ENCODE results near the gene MFGE8. TPM values are rescaled to one million over a fixed set of nuclear protein-coding genes. Genes with fewer than 3 reads are reported as not detected.

MFGE8 gene
- total and polyA plus RNA-seq, 8 donors, result 6.1 to 34.5 (median 23.8) TPM

GRCh38 chr15:88852476-88852875 lies 60.7 kb downstream of the MFGE8 start:
- intact Hi-C loops (cut with DNase I), result no loop called here
- no peaks in the 10 kb centered on the region for H3K4me1 ChIP-seq
- H3K36me3 ChIP-seq, result no peaks in the 10 kb centered on the region
- no peak for TF ChIP-seq CTCF (IDR thresholded peaks at IDR 0.05)
- no peak overlapping the region for H3K4me3 ChIP-seq
- DNase-seq (no peak), ATAC-seq (no peak), FAIRE-seq (no peak)
- no peaks in the 10 kb centered on the region for H3K27me3 ChIP-seq
- H3K9me3 ChIP-seq, result no peaks in the 10 kb centered on the region
- H3K27ac ChIP-seq, result no peak overlapping the region

GRCh38 chr15:88849376-88850072 lies 63.7 kb downstream of the MFGE8 start:
- intact Hi-C loops (cut with DNase I), result no loop called here
- FAIRE-seq (no peak), ATAC-seq (no peak), DNase-seq (no peak)
- Histone ChIP-seq H3K36me3 (no peaks in the 10 kb centered on the region), H3K27me3 (no peaks in the 10 kb centered on the region), H3K4me1 (no peaks in the 10 kb centered on the region), H3K27ac (no peak overlapping the region), H3K9me3 (no peaks in the 10 kb centered on the region), H3K4me3 (no peak overlapping the region)
- no peak for TF ChIP-seq CTCF (IDR thresholded peaks at IDR 0.05)
- 79 to 80% methylated on average over 22 of the region's 22 CpGs for WGBS, 2 donors

Other genes with a start within 250 kb of the MFGE8 start
- under 1 TPM in 5 of 6 donors, not detected in 1; 0.04 to 0.31 (median 0.14) TPM for gene ACAN, start 109.9 kb downstream of the MFGE8 start, total RNA-seq
- gene ACAN, start 109.9 kb downstream of the MFGE8 start, polyA plus RNA-seq, result 1 to 10 TPM in 1 of 2 donors, under 1 TPM in 1; 0.92 to 5.7 TPM
- gene HAPLN3, start 17.8 kb downstream of the MFGE8 start, total RNA-seq, result 1 to 10 TPM in 4 of 6 donors, under 1 TPM in 2; 0.32 to 3.7 (median 1.3) TPM
- gene HAPLN3, start 17.8 kb downstream of the MFGE8 start, polyA plus RNA-seq, result 1 to 10 TPM; 2.7 to 3.1 TPM
- gene ABHD2, start 175.1 kb upstream of the MFGE8 start, total RNA-seq, result 100 to 1,000 TPM; 104 to 151 (median 132) TPM
- gene ABHD2, start 175.1 kb upstream of the MFGE8 start, polyA plus RNA-seq, result 10 to 100 TPM in 1 of 2 donors, 1 to 10 TPM in 1; 7.9 to 16.2 TPM

Data from pancreas (tissue), 10 donors.